Left lung (tissue), 10 donors: ENCODE measurements around the gene SYNJ2. TPM values are rescaled to one million over a fixed set of nuclear protein-coding genes. Genes with fewer than 3 reads are reported as not detected.

ENCODE experiments used
- ATAC-seq: fragments of 200-7000 bp; cut with Tn5 transposase; one replicate; pipeline ENCODE4 v1.9.1; 2020; ENCODE audit warnings: moderate library complexity
- DNase-seq, 4 donors: peaks; one replicate each; pipeline ENCODE4 v3.0.0-alpha.2; 2013 to 2020
- H3K27ac ChIP-seq, 2 donors: fragments of 200-600 bp; sonication (generic) in 1 of 2; one replicate each; pipeline versions ENCODE4 v1.5.0 to v1.8.0; 2020 to 2021
- H3K27me3 ChIP-seq, 2 donors: fragments of 200-600 bp; sonication (generic) in 1 of 2; one replicate each; pipeline versions ENCODE4 v1.5.0 to v1.8.0; 2020 to 2021
- H3K36me3 ChIP-seq, 2 donors: fragments of 200-600 bp; sonication (generic) in 1 of 2; one replicate each; pipeline versions ENCODE4 v1.5.0 to v1.8.0; 2020 to 2021
- H3K4me1 ChIP-seq, 2 donors: fragments of 200-600 bp; one replicate each; pipeline ENCODE4 v1.8.0; 2021
- H3K4me3 ChIP-seq, 2 donors: fragments of 200-600 bp; sonication (generic) in 1 of 2; one replicate each; pipeline versions ENCODE4 v1.5.0 to v1.8.0; 2020 to 2021; ENCODE audit warnings: mild to moderate bottlenecking in 1 of 2
- H3K9me3 ChIP-seq, 2 donors: fragments of 200-600 bp; sonication (generic) in 1 of 2; one replicate each; pipeline versions ENCODE4 v1.5.0 to v1.8.0; 2020 to 2021
- CTCF ChIP-seq, 2 donors: fragments of 200-600 bp; sonication (generic) in 1 of 2; IDR thresholded peaks; one replicate each; pipeline versions ENCODE4 v1.5.0 to v1.8.0; 2021; ENCODE audit warnings: antibody characterized with exemption in 2 of 2
- intact Hi-C, 2 donors: fragments of 100-400 bp; cut with DNase I; formaldehyde crosslinking; loops; one replicate each; pipeline versions ENCODE4 v1.11.2 to v1.14.2; 2022
- polyA plus RNA-seq, 6 donors: library from polyadenylated mRNA; unstranded; fragments of 120-200 nt; gene quantifications; one replicate each; pipeline ENCODE4 v1.2.1, GENCODE V29; 2013; ENCODE audit not compliant: insufficient read length in 6 of 6
- total RNA-seq, 2 donors: library from RNA; stranded (reverse); fragmentation: NEBNext Ultra II Directional; extraction: Animal tissue kit (Norgen Biotek cat#: 25700); gene quantifications; one replicate each; pipeline ENCODE4 v1.2.1, GENCODE V29; 2021
- donor health status: DM: no; HTN: yes; CAD: no.
- donor health status: DM: no; HTN: no; CAD: no.

The SYNJ2 gene
- total and polyA plus RNA-seq, 8 donors = 6.2 to 12.2 (median 7.5) TPM

- no peaks in the 10 kb centered on the region for H3K4me1 ChIP-seq
- TF ChIP-seq CTCF (IDR thresholded peaks at IDR 0.05) = no peak
- intact Hi-C loops = no loop called here
- no peaks in the 10 kb centered on the region for H3K27me3 ChIP-seq
- no peak for ATAC-seq
- no peak overlapping the region for H3K27ac ChIP-seq
- no peak for DNase-seq
- peaks cover 0 to 20% of the 10 kb centered on the region in 2 donors for H3K36me3 ChIP-seq
- H3K9me3 ChIP-seq = no peaks in the 10 kb centered on the region
- no peak overlapping the region for H3K4me3 ChIP-seq
These were observed 66.1 kb downstream of the SYNJ2 start for GRCh38 chr6:158047563-158048323.

- Histone ChIP-seq H3K27ac (no peak overlapping the region), H3K4me1 (no peaks in the 10 kb centered on the region), H3K36me3 (peaks cover 0 to 19% of the 10 kb centered on the region in 2 donors), H3K27me3 (no peaks in the 10 kb centered on the region), H3K4me3 (no peak overlapping the region), H3K9me3 (no peaks in the 10 kb centered on the region)
- DNase-seq (no peak), ATAC-seq (no peak)
- intact Hi-C loops = no loop called here
- no peak for TF ChIP-seq CTCF (IDR thresholded peaks at IDR 0.05)
These were observed 66.9 kb downstream of the SYNJ2 start for GRCh38 chr6:158048589-158048988.

- ATAC-seq = no peak
- no peak for DNase-seq
- no peaks in the 10 kb centered on the region for H3K9me3 ChIP-seq
- H3K4me1 ChIP-seq = no peaks in the 10 kb centered on the region
- intact Hi-C loops = no loop called here
- no peaks in the 10 kb centered on the region for H3K27me3 ChIP-seq
- H3K27ac ChIP-seq = no peak overlapping the region
- peaks cover 0 to 12% of the 10 kb centered on the region in 2 donors for H3K36me3 ChIP-seq
- H3K4me3 ChIP-seq = no peak overlapping the region
- no peak for TF ChIP-seq CTCF (IDR thresholded peaks at IDR 0.05)
These were observed 67.7 kb downstream of the SYNJ2 start for GRCh38 chr6:158049055-158050028.

GRCh38 chr6:158050107-158050735 is 68.6 kb downstream of the SYNJ2 start:
- Histone ChIP-seq H3K27me3 (no peaks in the 10 kb centered on the region), H3K27ac (no peak overlapping the region), H3K36me3 (peaks cover 0 to 9% of the 10 kb centered on the region in 2 donors), H3K4me3 (no peak overlapping the region), H3K9me3 (no peaks in the 10 kb centered on the region), H3K4me1 (no peaks in the 10 kb centered on the region)
- DNase-seq (no peak), ATAC-seq (no peak)
- intact Hi-C loops = no loop called here
- no peak for TF ChIP-seq CTCF (IDR thresholded peaks at IDR 0.05)
